Peyer's patch (tissue), 4 donors: Measurements from ENCODE around the gene SNX3.

Experiments used
- CTCF ChIP-seq, 6 experiments: fragments of 450-650 bp in 4 of 6; fragments of 200-600 bp in 2 of 6; sonication (generic) in 1 of 6; IDR thresholded peaks; one replicate each; pipeline ENCODE4 v1.5.1; 2017 to 2019; ENCODE audit warnings: antibody characterized with exemption in 6 of 6, mild to moderate bottlenecking in 3 of 6, moderate library complexity in 1 of 6
- POLR2A ChIP-seq, 2 donors: fragments of 450-650 bp; IDR thresholded peaks; one replicate each; pipeline ENCODE4 v1.5.1; 2017; ENCODE audit warnings: antibody characterized with exemption in 2 of 2, mild to moderate bottlenecking in 2 of 2, moderate library complexity in 2 of 2

DNA sequence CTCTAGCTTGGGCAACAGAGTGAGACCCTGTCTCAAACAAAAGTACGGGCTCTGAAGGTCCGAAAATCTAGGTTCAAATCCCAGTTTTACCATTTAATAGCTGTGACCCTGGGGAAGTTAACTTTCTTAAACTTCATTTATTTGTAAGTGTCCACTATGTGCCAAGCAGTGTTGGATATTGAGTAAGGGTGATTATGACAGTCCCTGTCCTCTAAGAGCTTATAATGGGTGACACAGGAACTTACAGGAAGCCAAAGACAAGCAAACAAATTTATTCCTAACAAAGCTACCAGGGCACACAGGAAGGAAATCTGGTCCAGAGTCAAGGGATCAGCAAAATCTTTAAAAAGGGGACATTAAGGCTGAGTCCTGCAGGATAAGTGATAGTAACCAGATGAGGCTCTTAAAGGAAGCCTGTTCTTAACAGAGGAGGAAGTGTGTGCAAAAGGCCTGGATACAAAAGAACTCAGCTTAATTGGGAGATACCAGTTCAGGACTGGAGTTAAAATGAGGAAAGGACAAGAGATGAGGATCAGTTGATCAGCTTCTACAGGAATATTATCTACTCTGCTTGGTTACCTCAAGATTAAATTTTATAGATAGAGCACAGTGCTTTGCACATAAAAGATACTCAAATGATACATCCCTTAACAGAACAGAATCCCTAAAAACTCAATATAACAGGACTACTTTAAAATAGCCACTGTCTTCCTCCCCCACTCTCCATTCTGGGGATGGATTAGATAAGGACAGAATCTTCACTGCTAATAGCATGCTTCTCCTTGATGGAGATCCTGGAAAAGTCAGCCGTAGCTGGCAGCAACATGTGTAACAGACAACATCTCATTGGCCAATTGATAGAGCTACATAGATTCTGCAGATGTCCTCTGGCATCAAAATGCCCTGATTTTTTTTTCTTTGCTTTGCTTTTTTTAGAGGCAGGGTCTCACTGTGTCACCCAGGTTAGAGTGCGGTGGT is 6.1 kb downstream of the SNX3 start:
- TF ChIP-seq CTCF (IDR thresholded peaks at IDR 0.05) = no peak
- TF ChIP-seq POLR2A (IDR thresholded peaks at IDR 0.05) = no peak
